Measurements from ENCODE around the gene OVCH2.
"Not testable (repeated sequence)": the region's sequence is repeated elsewhere in the genome, so short reads cannot be mapped to it uniquely, and the experiment has no call there.

The OVCH2 gene

GRCh38 chr11:7706377-7706776 is at the start of gene OVCH2:
Gene OVCH2 (minus strand): TSS chr11:7706477. CDS start chr11:7706394, 83 bp downstream.
- no peak within 1 kb of the TSS for H3K27ac ChIP-seq
- TF ChIP-seq ZFX (IDR thresholded peaks at IDR 0.05) (no peak), CTCF (conservative IDR thresholded peaks at IDR 0.05) (no peak)

- no peak overlapping the region for H3K27ac ChIP-seq
- no peak for TF ChIP-seq CTCF (conservative IDR thresholded peaks at IDR 0.05)
- TF ChIP-seq ZFX (IDR thresholded peaks at IDR 0.05): no peak
These were observed 43.2 kb upstream of the OVCH2 start for GRCh38 chr11:7749456-7749855.

- not testable (repeated sequence) for H3K27ac ChIP-seq
These were observed 28.5 kb upstream of the OVCH2 start for GRCh38 chr11:7734767-7735166.

GRCh38 chr11:7714786-7715185 is 8.5 kb upstream of the OVCH2 start:
- TF ChIP-seq CTCF (conservative IDR thresholded peaks at IDR 0.05) (no peak), ZFX (IDR thresholded peaks at IDR 0.05) (no peak)
- H3K27ac ChIP-seq: no peak overlapping the region

- no peak overlapping the region for H3K27ac ChIP-seq
- no peak for TF ChIP-seq ZFX (IDR thresholded peaks at IDR 0.05)
- no peak for TF ChIP-seq CTCF (conservative IDR thresholded peaks at IDR 0.05)
These were observed 2.5 kb downstream of the OVCH2 start for GRCh38 chr11:7703740-7704139.

GRCh38 chr11:7696424-7696823 is 9.9 kb downstream of the OVCH2 start:
- no peak overlapping the region for H3K27ac ChIP-seq
- TF ChIP-seq CTCF (conservative IDR thresholded peaks at IDR 0.05) (no peak), ZFX (IDR thresholded peaks at IDR 0.05) (no peak)

GRCh38 chr11:7694235-7694634 is 12.0 kb downstream of the OVCH2 start:
- TF ChIP-seq CTCF (conservative IDR thresholded peaks at IDR 0.05) (no peak), ZFX (IDR thresholded peaks at IDR 0.05) (no peak)
- H3K27ac ChIP-seq: no peak overlapping the region

- H3K27ac ChIP-seq: no peak overlapping the region
- no peak for TF ChIP-seq ZFX (IDR thresholded peaks at IDR 0.05)
- TF ChIP-seq CTCF (conservative IDR thresholded peaks at IDR 0.05): no peak
These were observed 13.9 kb downstream of the OVCH2 start for GRCh38 chr11:7692426-7692825.
